Prostate gland (tissue), 2 donors: ENCODE measurements around the gene TMEM18.

Experiments
- POLR2A ChIP-seq: fragments of 450-650 bp; IDR thresholded peaks from one replicate; pipeline ENCODE4 v1.6.1; 2016; ENCODE audit warnings: antibody characterized with exemption, mild to moderate bottlenecking
- TF ChIP-seq, protein P1 (sequence below), 4 experiments: fragments of 200-600 bp in 2 of 4; fragments of 450-650 bp in 2 of 4; sonication (generic) in 2 of 4; IDR thresholded peaks; 1 replicate in 3 of 4; 2 replicates in 1 of 4; pipeline ENCODE4 v1.5.1; 2016 to 2019; ENCODE audit warnings: antibody characterized with exemption in 4 of 4, mild to moderate bottlenecking in 2 of 4, moderate library complexity in 2 of 4

DNA sequence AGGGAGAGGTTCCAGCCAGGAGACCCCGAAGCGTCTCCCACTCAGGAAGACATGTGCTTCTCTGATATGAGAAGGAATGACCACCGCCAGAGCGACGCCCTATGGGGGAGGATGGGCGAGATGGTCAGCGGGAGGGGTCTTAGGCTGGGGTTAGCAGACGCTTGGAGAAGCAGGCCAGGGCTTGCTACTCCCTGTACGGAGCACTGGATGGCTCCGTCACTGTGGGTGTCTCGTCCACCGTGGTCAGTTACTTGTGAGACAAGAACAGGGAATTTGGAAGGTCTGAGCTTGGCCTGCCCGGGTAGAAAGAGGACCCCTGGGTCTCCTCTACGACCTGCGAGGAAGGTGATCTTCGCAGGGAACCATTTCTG lies 39.8 kb downstream of the TMEM18 start:
- TF ChIP-seq, protein P1, sequence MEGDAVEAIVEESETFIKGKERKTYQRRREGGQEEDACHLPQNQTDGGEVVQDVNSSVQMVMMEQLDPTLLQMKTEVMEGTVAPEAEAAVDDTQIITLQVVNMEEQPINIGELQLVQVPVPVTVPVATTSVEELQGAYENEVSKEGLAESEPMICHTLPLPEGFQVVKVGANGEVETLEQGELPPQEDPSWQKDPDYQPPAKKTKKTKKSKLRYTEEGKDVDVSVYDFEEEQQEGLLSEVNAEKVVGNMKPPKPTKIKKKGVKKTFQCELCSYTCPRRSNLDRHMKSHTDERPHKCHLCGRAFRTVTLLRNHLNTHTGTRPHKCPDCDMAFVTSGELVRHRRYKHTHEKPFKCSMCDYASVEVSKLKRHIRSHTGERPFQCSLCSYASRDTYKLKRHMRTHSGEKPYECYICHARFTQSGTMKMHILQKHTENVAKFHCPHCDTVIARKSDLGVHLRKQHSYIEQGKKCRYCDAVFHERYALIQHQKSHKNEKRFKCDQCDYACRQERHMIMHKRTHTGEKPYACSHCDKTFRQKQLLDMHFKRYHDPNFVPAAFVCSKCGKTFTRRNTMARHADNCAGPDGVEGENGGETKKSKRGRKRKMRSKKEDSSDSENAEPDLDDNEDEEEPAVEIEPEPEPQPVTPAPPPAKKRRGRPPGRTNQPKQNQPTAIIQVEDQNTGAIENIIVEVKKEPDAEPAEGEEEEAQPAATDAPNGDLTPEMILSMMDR (IDR thresholded peaks at IDR 0.05), result no peak
- TF ChIP-seq POLR2A, result no peak
